Kidney capillary endothelial cell (primary cell): ENCODE data around the gene CLIP3.
"Not testable (repeated sequence)": the region's sequence is repeated elsewhere in the genome, so short reads cannot be mapped to it uniquely, and the experiment has no call there.

Source experiments
- DNase-seq: peaks from one replicate; pipeline ENCODE4 v3.0.0-alpha.2; 2018; ENCODE audit warnings: low spot score

The CLIP3 gene

GRCh38 chr19:36046443-36047050 is 13.9 kb upstream of the CLIP3 start:
- DNase-seq, result no peak

GRCh38 chr19:36043952-36044351 is 11.3 kb upstream of the CLIP3 start:
- DNase-seq, result no peak

DNA sequence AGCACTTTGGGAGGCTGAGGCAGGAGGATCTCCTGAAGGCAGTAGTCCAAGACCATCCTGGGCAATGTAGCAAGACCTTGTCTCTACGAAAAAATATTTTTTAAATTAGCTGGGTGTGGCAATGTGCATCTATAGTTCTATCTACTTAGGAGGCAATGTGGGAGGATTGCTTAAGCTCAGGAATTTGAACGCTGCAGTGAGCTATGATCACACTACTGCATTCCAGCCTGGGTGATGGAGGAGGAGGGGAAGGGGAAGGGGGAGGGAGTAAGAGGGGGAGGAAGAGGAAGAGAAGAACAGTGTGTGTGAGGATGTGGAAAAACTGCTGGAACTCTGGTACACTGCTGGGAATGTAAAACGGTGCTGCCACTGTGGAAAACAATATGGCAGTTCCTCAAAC is 9.2 kb upstream of the CLIP3 start:
- no peak for DNase-seq

GRCh38 chr19:36041092-36041491 is 8.4 kb upstream of the CLIP3 start:
- not testable (repeated sequence) for DNase-seq

- DNase-seq, result no peak
Observed at GRCh38 chr19:36040495-36040894, 7.8 kb upstream of the CLIP3 start.

- no peak for DNase-seq
Observed at GRCh38 chr19:36031308-36031707, 1.4 kb downstream of the CLIP3 start.

DNA sequence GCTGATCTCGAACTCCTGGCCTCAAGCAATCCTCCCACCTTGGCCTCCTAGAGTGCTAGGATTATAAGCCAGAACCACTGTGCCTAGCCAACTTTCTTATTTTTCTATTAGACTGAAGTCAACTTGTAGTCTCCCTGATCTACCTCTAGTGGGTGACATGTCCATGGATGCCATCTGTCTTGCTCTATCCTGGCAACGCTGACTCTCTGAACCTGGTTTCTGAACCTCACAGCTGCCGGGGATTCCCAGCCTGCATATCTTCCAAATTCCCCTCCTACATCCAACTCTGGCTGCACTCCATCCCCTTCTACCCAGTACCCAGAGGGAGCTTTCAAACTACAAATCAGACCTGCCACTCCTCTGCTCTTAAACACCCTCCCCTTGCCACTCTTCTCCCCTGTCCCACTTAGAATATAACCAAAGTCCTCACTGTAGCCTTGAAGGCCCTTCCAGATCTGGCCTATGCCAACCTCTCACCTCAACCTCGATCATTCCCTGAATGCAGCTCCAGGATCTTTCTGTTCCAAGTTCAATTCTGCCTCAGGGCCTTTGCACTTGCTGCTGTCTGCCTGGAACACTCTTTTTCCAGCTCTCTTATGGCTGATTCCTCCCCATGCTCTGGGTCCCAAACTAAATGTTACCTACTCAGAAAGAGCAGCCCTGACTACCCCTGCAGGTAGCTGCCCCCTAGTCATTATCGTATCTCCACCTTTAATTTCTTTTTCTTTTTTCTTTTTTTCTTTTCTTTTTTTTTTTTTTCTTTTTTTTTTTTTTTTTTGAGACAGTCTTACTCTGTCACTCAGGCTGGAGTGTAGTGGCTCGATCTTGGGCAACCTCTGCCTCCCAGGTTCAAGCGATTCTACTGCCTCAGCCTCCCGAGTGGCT is 2.2 kb downstream of the CLIP3 start:
- no peak for DNase-seq

- DNase-seq, result no peak
Observed at GRCh38 chr19:36028313-36029041, 4.2 kb downstream of the CLIP3 start.

DNA sequence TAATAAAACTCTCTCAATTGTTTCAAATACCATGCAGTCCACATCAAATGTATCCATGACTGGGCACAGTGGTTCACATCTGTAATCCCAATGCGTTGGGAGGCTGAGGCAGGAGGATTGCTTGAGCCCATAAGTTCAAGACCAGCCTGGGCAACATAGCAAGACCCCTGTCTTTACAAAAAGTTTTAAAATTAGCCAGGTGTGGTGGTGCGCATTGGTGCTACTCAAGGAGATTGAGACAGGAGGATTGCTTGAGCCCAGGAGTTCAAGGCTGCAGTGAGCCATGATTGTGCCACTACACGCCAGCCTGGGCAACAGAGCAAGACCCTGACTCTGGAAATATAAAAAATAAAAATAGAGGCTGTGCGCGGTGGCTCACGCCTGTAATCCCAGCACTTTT is 5.0 kb downstream of the CLIP3 start:
- no peak for DNase-seq

DNA sequence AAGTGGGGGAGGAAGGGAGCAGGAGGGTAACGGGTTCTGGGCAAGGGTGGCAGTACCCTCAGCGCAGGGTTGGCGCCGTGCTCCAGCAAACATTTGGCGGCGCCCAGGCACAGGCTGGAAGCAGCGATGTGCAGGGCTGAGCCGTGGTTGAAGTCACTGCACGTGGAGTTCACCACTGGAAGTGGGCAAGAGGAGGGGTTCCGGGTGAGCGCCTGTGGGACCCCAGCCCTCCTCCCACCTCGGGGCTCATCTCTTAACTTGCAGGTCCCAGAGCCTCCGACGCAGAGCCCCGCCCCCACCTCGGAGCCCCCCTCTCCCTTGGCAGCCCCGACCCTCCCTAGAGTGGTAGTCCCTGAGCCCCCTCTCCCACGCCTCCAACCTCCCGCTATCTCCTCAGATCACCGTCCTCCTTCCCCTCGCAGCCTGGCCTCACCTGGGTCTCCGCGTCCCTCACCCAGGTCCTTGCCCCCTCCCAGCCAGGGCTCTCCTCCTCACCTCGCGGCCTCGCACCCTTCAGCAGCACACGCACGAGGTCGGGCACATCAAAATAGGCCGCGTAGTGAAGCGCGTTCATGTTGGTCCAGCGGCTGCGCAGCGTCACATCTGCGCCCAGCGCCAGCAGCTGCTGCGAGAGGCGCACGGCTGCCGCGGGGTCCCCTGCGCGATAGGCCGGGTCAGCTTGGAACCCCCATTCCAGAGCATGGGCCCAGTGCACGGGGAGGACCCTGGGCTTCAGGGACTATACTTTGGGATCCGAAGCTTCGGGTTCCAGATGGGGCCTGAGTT is 6.4 kb downstream of the CLIP3 start:
- no peak for DNase-seq

DNA sequence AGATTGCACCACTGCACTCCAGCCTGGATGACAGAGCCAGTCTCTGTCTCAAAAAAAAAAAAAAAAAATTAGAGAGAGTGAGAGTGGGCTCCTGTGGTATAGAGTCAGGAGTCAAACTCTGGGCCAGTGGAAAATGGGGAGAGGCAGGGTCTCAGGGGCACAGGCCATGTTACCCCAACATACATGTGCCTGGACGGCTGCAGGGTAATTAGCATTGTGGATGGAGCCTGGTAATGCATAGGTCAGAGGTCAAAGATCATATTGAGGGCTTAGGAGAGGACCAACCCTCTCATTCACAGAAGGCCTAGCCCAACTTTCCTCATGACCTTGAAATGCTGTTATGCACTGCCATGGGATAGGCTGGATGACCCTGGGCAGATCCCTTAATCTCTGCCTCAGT is 7.1 kb downstream of the CLIP3 start:
- DNase-seq, result no peak

DNA sequence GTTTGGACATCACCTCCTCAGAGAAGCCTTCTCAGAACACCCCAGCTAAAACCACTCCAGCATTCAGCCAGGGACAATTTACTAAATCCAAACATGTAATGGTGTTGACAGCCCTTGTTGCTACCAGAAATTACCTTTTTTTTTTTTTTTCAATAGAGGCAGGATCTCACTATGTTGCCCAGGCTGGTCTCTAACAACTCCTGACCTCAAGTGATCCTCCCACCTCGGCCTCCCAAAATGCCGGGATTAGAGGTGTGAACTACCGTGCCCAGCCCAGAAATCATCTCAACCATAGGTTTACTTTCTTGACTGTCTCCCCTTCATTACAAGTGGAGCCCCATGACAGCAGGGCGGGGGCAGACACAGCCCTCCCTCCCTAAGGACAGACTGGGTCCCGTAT is 9.2 kb downstream of the CLIP3 start:
- no peak for DNase-seq

DNA sequence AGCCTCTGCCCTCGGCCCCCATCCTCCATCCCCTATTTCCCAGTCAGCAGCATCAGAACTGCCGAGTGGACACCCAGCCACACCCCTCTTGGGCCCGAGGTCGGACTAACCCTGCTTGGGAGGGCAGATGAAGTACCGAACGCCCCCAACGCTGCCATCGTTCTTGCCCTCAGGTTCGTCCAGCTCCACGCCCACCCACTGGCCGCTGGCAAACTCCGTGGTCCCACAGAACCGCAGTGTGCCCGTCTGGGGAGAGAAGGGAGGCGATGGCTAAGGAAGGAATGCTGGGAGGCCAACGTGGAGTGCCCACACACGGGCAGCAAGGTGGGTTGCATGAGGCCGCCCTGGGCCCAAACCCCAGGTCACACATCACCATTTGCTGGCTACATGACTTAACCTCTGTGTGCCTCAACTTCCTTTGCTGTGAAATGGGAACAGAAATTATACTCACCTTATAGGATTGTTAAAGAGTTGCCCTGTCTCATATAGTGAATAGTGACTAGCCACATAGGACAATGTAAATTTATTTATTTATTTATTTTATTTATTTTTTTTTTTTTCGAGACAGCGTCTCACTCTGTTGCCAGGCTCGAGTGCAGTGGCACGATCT is 13.5 kb downstream of the CLIP3 start:
- DNase-seq, result no peak

DNA sequence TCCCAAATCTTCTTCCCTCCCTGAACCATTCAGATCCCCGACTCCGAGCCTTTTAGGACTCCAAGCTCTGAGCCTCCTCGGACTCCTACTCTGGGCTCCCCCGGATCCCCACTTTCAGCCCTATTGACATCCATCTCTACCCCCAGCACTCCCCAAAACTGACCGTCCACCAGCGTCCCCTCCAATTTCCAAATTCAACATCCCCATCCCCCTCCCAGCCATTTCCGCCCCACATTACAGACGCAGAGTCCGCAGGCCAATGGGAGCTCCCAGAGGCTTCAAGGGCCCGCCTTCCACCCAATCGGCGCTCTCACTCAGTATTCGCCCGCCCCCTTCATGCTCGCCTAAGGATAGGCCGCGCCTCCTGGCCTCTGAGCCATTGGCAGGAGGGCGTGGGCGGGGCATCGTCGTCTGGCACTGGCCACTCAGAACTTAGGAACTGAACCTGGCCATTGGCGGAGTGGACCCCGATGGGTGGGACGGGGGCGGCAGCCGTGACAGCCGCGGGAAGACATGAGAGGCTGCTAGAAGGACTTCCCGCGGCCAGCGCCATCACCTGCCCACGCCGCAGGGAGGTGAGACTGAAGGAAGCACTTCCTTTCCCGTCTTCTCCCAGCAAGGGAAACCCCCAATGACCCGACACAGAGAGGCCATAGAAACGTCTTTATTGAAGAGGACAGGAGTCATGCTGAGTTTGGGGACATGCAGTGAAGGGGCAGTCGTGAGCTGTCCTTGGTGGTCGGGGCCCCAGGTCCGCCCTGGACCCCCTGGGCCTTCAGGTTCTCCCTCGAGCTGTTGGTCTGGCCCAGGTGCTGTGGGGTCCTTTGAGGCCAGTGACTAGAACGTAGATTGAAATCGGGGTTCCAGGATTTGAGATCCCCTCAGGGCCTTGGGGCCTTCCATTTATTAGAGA is 18.4 kb downstream of the CLIP3 start, which contains the start of gene ALKBH6:
ALKBH6 (minus strand) TSS at position 202 of the 913 bp plus-strand sequence. CDS start 816 bp downstream, outside the sequence.
- DNase-seq, result peak; percentile 98

- no peak for DNase-seq
Observed at GRCh38 chr19:36013280-36014011, 19.2 kb downstream of the CLIP3 start.

DNA sequence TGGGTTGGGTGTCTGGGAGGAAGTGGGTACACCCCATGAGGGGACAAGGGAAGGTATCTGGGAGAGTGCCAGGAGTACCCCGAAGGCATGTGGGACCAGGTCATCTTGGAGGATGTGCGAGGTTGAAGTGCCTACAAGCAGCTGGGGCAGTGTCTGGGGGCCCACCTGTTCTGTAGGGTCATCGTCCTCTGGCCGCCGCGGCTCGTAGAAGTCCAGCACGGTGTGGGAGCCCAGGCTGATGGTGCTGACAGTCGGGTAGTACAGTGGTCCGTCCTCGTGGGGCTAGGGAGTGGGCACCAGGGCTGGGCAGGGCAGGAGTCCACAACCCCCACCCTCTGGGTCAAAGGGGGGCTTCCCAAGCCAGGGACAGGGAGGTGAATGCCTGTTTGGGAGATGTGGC is 22.3 kb downstream of the CLIP3 start:
- DNase-seq, result no peak

- no peak for DNase-seq
Observed at GRCh38 chr19:36009633-36010379, 22.9 kb downstream of the CLIP3 start.

GRCh38 chr19:36009220-36009619 is 23.5 kb downstream of the CLIP3 start:
- peak; percentile 46 for DNase-seq
